GM20000 (cell line): ENCODE data around the gene ZNF326.

Experiments used
- DNase-seq: peaks from one replicate; pipeline ENCODE4 v3.0.0; 2012; ENCODE audit warnings: low spot score
- TF ChIP-seq, protein P1 (sequence below): IDR thresholded peaks from 2 replicates; pipeline ENCODE4 v1.5.1; 2012; ENCODE audit warnings: mild to moderate bottlenecking, control low read depth; ENCODE audit errors: extremely low read depth, missing control alignments

ZNF326 gene

GRCh38 chr1:90000934-90001676, 6.2 kb downstream of the ZNF326 start:
- no peak for DNase-seq
- TF ChIP-seq, protein P1, sequence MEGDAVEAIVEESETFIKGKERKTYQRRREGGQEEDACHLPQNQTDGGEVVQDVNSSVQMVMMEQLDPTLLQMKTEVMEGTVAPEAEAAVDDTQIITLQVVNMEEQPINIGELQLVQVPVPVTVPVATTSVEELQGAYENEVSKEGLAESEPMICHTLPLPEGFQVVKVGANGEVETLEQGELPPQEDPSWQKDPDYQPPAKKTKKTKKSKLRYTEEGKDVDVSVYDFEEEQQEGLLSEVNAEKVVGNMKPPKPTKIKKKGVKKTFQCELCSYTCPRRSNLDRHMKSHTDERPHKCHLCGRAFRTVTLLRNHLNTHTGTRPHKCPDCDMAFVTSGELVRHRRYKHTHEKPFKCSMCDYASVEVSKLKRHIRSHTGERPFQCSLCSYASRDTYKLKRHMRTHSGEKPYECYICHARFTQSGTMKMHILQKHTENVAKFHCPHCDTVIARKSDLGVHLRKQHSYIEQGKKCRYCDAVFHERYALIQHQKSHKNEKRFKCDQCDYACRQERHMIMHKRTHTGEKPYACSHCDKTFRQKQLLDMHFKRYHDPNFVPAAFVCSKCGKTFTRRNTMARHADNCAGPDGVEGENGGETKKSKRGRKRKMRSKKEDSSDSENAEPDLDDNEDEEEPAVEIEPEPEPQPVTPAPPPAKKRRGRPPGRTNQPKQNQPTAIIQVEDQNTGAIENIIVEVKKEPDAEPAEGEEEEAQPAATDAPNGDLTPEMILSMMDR = no peak

DNA sequence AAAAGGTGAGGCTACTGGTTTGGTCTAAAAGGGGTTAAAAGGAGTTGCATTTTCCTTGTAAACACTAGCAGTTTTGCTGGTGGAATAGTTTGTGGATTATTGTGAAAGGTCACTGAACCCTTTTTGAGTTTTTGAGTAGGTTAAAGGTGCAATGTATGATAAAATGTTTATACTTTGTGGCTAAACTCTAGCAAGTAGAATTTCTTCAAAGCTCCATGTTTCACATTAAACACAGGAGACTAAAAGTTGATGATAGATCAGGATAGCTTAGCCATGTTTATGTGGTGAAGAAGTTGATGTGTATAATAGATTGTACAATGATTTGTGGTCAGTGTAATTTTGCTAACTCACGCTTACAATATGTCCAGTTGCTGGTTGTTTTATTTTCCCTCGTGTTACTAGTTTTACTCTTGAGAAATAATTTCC, 13.1 kb downstream of the ZNF326 start:
- DNase-seq = no peak
- TF ChIP-seq, protein P1 = no peak

DNA sequence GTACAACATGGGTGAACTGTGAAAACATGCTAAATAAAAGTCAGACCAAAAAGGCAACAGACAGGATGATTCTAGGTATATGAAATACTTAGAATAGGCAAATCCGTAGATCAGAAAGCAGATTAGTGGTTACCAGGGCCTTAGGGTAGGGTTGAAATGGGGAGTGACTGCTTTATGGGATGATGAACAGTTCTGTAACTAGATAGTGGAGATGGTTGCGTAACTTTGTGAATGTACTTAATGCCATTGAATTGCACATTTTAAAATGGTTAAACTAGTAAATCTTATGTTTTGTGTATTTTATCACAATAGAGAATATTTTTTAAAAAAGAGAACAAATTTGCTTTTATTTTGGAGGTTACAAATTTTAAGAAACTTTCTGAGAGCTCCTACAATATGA, 17.4 kb downstream of the ZNF326 start:
- no peak for DNase-seq
- TF ChIP-seq, protein P1 = no peak

GRCh38 chr1:90023691-90024090, 28.8 kb downstream of the ZNF326 start:
- TF ChIP-seq, protein P1 = no peak
- no peak for DNase-seq

- DNase-seq = no peak
- TF ChIP-seq, protein P1 = no peak
Observed at GRCh38 chr1:90027281-90027680, 32.4 kb downstream of the ZNF326 start.

GRCh38 chr1:90039652-90040051, 44.7 kb downstream of the ZNF326 start:
- DNase-seq = no peak
- TF ChIP-seq, protein P1 = no peak

- TF ChIP-seq, protein P1 = no peak
- no peak for DNase-seq
Observed at GRCh38 chr1:90043586-90043985, 48.7 kb downstream of the ZNF326 start.
